ENCODE measurements around the gene CNTN4.

Gene CNTN4

GRCh38 chr3:2484162-2485026 lies 385.7 kb downstream of the CNTN4 start:
- in situ Hi-C loops (cut with HindIII; ENCODE audit: low pct_ligation_motif_present, low sequenced_read_pairs), result no loop called here
- DNase-seq, result no peak
- Histone ChIP-seq H3K27me3 (replicated peaks) (no peaks in the 10 kb centered on the region), H3K4me3 (ENCODE audit: low read depth, low read length) (no peak overlapping the region), H3K36me3 (replicated peaks) (no peaks in the 10 kb centered on the region), H3K27ac (no peak overlapping the region)
- no peak for TF ChIP-seq CTCF (IDR thresholded peaks at IDR 0.05; ENCODE audit: low read depth, low read length, missing control alignments)

GRCh38 chr3:2485027-2485375 lies 386.3 kb downstream of the CNTN4 start:
- H3K36me3 ChIP-seq (replicated peaks), result no peaks in the 10 kb centered on the region
- no peak for TF ChIP-seq CTCF (IDR thresholded peaks at IDR 0.05; ENCODE audit: low read depth, low read length, missing control alignments)
- DNase-seq, result no peak
- no peak overlapping the region for H3K27ac ChIP-seq
- no peak overlapping the region for H3K4me3 ChIP-seq (ENCODE audit: low read depth, low read length)
- in situ Hi-C loops (cut with HindIII; ENCODE audit: low pct_ligation_motif_present, low sequenced_read_pairs), result no loop called here
- H3K27me3 ChIP-seq (replicated peaks), result no peaks in the 10 kb centered on the region

- DNase-seq, result no peak
- in situ Hi-C loops (cut with HindIII; ENCODE audit: low pct_ligation_motif_present, low sequenced_read_pairs), result no loop called here
- H3K27me3 ChIP-seq (replicated peaks), result no peaks in the 10 kb centered on the region
- no peak for TF ChIP-seq CTCF (IDR thresholded peaks at IDR 0.05; ENCODE audit: low read depth, low read length, missing control alignments)
- H3K4me3 ChIP-seq (ENCODE audit: low read depth, low read length), result no peak overlapping the region
- no peaks in the 10 kb centered on the region for H3K36me3 ChIP-seq (replicated peaks)
- no peak overlapping the region for H3K27ac ChIP-seq
Measured at GRCh38 chr3:2495746-2496145, 397.1 kb downstream of the CNTN4 start.

- H3K36me3 ChIP-seq (replicated peaks), result no peaks in the 10 kb centered on the region
- in situ Hi-C loops (cut with HindIII; ENCODE audit: low pct_ligation_motif_present, low sequenced_read_pairs), result no loop called here
- no peaks in the 10 kb centered on the region for H3K27me3 ChIP-seq (replicated peaks)
- no peak overlapping the region for H3K27ac ChIP-seq
- TF ChIP-seq CTCF (IDR thresholded peaks at IDR 0.05; ENCODE audit: low read depth, low read length, missing control alignments), result no peak
- H3K4me3 ChIP-seq (ENCODE audit: low read depth, low read length), result no peak overlapping the region
- DNase-seq, result no peak
Measured at GRCh38 chr3:2504912-2505311, 406.2 kb downstream of the CNTN4 start.

GRCh38 chr3:2506776-2507175 lies 408.1 kb downstream of the CNTN4 start:
- Histone ChIP-seq H3K36me3 (replicated peaks) (no peaks in the 10 kb centered on the region), H3K4me3 (ENCODE audit: low read depth, low read length) (no peak overlapping the region), H3K27ac (no peak overlapping the region), H3K27me3 (replicated peaks) (no peaks in the 10 kb centered on the region)
- no peak for DNase-seq
- in situ Hi-C loops (cut with HindIII; ENCODE audit: low pct_ligation_motif_present, low sequenced_read_pairs), result no loop called here
- TF ChIP-seq CTCF (IDR thresholded peaks at IDR 0.05; ENCODE audit: low read depth, low read length, missing control alignments), result no peak

Data from brain microvascular endothelial cell (primary cell).